Kidney glomerular epithelial cell (primary cell): ENCODE results near the gene ZBTB43.

ENCODE experiments used
- DNase-seq: peaks from one replicate; lab custom pipeline; 2025; lab: John Stamatoyannopoulos, UW

Gene ZBTB43

DNA sequence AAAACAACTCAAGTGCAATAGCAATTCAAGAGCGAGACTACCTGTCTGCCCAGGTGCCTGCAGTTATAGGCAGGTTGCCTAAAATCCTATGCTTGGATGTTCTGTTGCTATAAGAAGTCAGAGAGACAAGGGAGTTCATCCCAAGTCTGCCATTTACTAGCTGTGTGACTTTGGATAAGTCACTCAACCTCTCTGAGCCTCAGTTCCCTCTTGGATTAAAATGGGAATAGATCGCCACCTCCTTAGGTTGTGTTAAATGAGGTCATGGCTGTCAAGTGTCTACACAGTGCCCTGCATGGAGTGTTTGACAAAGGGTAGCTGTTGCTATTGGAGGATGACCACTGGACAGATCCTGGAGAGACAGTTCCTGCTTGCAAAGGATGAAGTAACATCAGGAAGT lies 54.3 kb downstream of the ZBTB43 start:
- DNase-seq, result no peak

DNA sequence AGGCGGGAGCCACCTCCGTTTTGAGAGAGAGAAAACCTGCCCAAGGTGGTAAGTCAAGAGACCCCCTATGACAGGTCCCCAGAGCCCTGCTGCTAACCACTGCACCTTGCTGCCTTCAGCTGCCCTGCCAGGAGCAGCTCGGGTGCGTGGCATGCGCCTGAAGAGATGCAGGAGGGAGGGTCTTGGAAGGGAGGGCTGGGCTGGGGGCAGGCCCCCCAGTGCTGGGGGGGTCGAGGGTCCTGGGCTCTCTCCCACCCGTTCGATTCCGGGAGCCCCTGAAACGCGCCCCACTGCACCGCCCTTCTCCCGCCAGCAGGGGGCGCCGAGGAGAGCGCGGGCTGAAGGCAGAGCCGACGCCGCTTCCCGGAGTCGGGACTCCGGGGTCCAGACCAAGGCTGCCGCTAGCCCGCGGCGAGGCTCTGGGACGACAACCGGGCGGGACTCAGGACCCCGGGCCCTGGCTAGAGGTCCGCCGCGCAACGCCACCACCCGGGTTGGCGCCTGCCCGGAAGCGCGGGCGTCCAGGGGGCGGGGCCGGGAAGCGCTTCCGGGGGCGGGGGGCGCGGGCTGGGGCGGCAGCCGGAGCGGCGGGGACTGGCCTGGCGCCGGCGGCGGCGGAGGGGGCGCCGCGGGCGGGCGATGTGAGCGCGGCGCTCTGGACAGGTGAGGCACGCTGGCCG lies 55.4 kb downstream of the ZBTB43 start, which contains the start of gene ZBTB34:
TSS of gene ZBTB34 (plus strand) at position 563 of the 680 bp plus-strand sequence. CDS start 18,761 bp downstream, outside the sequence.
- no peak for DNase-seq

DNA sequence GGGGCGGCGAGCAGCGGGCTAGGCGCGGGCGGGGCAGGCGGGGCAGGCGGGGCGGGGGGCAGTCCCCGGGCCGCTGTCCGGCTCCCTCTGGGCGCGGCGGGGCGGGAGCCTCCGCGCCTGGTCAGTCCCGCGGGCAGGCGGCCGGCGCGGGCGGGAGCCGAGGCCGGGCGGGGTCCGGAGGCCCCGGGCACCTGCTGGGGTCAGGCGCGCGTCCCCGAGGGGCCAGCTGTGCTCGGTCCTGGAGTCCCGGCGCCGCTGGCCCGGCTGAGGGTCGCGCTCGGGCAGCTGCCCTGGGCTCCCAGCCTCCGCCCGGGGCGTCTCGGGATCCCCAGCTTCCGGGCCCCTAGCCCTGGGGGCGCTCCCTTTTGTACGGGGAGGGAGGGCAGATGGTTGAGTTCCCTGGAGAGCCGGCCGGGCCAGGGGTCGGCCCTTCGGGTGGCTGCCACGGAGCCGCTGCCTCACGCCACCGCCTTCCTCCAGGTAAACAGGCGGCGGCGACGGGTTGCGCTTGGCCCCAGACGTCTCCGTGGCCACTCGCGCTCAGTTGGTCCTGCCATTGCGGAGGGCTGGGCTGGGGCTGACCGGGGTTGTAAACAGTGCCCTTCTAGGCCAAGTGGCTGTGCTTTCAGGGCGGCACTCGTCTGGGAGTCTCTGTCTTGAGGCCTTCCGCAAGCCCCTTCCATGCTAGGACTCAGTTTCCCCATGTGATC lies 56.1 kb downstream of the ZBTB43 start:
- no peak for DNase-seq

DNA sequence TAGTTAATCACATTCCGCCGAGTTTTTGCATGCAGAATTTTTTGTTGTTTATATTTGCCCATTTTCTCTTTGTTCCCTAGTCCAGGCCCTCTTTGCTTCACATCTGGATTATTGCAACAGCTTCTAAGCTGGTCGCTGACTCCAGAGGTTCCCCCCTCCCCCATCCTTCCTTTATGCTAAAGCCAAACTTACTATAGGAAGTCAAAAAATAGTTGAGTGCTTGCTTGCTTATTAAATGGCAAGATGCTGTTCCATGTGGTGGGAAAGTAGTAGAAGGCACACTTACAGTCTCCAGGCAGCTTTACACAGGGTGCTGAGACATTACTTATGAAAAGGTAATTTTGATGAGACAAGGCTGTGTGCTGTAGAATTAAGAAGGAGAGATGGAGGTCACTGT lies 56.9 kb downstream of the ZBTB43 start:
- DNase-seq, result no peak

DNA sequence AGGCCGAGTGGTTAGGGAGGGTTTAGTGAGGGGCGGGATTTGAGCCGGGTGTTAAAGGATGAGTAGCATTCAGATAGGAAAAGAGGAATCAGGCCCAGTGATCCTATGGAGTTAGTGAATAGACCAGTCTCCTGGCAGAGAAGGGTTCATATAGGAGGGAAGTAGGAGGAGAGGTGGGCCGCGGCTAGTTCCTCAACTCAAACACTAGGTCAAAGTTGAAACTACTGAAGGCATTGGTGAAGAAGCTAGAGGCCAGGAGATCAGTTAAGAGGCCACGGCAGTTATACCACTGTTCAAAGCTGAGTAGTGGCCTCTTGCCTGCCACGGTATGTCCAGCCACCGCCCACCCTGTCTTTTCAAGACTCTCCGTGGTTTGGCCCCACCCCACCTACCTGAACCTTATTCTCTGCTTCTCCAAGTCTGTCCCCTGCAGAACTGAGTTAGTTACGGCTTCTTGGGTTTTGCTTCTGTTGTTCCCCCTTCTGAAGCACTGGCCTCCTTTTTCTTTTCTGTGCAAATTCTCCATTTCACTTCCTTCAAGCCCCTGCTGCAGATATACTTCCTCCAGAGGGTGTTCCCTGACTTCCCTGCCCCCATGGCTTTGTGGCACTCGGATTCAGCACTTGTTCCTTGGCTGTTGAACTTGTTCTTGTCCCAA lies 57.4 kb downstream of the ZBTB43 start:
- no peak for DNase-seq

DNA sequence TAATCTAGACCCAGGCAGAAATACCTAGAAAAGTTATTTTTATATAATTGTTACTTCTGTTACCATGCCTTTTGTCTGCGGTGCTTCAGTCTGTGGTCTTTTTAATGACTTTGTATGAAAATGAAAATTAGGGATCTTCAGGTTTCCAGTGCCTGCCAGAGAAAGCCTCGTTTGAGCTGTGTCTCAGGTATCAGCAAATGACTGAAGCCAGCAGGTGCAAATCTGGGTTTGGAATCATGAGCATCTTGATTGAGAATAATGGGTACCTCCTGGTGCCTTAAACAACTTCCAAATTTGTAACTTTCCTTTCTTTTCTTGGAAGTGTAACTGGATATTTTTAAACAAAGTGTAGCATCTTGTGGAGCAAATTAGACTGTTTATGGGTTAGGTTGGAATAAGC lies 59.9 kb downstream of the ZBTB43 start:
- DNase-seq, result no peak

DNA sequence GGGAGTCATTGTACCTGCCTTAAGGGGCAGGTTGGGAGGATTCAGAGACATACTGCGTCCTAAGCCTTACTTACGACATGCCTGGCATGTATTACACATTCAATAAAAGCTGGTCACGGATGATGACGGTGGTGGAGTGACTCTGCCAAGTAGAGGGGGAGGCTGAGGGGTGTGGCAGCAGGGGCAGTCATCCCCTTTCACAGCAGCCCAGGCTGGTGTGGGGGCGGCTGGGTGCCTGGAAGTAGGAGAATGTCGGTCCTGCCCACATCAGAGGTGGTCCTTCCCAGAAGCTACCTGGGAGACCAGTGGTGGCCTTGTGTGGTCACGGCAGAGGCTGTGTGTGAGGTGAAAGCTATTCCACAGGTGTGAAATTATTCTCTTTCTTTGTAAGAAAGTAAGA lies 64.5 kb downstream of the ZBTB43 start:
- no peak for DNase-seq

DNA sequence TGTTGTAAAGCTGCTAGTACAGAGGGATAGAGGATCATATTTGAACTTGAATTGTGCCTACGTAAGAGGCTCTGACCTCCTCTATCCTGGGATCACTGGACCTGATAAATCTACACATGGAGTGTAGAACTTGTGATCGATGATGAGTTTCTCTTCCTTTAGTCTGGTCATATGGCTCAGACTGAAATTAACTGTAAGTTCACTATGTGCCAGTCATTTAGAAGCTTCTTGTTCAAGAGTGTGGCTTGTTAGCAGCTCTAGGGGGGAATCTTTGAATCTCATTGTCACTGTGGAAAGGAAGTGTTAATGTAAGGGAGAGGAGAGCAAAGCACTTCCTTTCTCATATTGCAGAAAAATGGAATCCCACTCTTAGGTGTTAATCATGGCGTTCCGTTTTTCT lies 67.7 kb downstream of the ZBTB43 start:
- DNase-seq, result no peak

DNA sequence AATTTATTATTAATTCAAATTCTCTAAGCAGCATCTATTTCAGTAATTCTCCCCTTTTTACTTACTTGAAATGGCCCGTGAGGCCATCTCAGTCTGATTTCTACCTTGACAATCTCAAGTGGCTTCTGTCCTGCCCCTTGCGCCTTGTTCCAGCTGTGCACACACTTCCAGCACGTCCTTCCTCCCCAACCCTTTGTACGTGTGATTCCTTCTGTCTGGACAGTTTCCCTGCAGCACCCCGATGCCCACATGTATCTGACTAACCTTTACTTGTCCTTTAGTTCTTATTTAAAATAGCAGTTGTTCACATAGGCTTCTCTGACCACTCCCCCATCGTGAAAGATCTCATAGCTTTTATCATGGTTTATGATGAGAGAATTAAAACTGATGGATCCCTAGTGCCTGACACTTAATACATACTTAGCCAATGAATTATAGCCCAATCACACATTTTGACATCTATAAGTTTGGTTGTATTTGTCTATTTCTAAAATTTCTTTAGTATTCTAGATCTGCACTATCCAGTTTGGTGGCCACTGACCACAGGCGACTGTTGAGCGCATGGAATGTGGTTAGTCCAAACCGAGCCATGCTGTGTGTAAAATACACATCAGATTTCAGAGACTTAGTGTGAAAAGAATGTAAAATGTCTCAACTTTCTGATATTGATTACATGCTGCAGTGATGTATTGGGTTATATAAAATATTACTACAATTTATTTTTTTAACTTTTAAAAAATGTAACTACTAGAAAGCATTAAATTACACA lies 69.9 kb downstream of the ZBTB43 start:
- no peak for DNase-seq

DNA sequence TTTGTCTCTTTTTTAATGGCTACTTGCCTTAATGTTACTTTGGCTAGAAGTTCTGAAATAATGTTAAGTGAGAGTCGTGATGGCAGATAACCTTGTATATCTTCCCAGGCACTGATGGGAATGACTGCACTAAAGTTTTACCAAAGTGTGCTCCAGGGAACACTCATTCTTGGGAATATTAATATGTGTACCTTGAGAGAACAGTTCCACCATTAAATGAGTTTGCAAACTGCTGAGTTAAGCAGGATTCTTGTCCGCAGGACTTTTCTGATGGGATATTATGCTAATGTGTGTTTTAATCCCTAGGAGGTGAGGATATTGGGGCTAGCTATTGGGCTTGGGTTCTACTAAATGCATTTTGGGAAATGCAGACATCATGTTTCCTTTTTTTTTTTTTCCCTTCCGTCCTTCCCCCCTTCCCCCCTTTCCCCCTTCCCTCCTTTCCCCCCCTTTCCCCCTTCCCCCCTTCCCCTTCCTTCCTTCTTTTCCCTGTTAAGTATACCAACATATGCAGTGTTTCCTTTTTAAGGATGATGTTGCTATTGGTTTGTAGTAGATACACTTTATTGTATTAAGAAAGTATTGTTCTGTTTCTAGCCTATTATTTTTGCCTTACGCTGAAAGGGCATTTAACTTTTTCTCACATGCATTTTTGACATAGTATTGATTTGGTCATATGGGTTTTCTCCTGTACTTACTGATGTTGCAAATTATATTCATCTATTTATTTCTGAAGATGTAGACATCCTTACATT lies 71.1 kb downstream of the ZBTB43 start:
- DNase-seq, result no peak

DNA sequence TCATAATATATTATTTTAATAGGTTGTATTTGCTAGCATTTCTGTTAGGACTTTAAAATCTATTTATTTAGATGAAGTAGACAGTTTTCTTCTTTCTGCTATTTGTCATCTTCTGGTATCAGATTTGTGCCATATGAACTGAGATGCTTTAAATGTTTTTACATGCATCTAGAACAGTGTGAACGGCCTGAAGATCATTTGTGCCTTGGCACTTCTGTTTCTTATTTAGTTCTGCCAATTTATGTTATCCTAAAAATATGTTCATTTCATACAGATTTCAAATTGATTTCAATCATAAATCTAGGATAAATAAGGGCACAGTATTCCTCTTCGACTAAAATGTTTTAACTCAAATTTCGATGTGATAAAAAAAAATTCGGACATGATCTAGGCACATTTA lies 71.7 kb downstream of the ZBTB43 start:
- no peak for DNase-seq

DNA sequence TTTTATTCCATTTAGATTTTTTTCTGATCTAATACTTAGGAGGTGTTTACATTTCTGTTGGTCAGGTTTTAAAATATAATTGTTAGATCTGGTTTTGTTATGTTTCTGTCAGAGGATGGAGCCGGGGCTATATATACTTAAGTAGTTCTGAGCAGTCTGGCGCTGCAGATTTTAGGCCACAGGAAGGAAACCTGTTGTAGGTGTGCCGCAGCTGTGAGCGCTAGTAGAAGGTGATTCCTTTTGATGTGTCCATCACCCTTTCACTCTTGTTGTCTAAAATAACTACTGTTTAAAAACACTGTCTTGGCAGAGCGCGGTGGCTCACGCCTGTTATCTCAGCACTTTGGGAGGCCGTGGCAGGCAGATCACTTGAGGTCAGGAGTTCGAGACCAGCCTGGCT lies 72.6 kb downstream of the ZBTB43 start:
- DNase-seq, result no peak

DNA sequence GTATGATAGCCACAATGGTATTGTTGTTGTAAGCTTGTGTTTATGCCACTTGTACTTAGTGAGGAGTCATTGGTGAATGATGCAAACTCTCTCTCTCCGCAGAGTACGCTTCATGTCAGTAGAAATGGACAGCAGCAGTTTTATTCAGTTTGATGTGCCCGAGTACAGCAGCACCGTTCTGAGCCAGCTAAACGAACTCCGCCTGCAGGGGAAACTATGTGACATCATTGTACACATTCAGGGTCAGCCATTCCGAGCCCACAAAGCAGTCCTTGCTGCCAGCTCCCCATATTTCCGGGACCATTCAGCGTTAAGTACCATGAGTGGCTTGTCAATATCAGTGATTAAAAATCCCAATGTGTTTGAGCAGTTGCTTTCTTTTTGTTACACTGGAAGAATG lies 74.4 kb downstream of the ZBTB43 start:
- DNase-seq, result no peak

DNA sequence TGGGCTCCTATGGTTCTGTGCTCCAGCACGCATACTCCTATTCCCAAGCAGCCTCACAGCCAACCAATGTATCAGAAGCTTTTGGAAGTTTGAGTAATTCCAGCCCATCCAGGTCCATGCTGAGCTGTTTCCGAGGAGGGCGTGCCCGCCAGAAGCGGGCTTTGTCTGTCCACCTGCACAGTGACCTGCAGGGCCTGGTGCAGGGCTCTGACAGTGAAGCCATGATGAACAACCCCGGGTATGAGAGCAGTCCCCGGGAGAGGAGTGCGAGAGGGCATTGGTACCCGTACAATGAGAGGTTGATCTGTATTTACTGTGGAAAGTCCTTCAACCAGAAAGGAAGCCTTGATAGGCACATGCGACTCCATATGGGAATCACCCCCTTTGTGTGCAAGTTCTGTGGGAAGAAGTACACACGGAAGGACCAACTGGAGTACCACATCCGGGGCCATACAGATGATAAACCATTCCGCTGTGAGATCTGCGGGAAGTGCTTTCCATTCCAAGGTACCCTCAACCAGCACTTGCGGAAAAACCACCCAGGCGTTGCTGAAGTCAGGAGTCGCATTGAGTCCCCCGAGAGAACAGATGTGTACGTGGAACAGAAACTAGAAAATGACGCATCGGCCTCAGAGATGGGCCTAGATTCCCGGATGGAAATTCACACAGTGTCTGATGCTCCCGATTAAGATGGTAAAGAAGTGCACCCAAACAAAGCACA lies 75.5 kb downstream of the ZBTB43 start:
- no peak for DNase-seq

DNA sequence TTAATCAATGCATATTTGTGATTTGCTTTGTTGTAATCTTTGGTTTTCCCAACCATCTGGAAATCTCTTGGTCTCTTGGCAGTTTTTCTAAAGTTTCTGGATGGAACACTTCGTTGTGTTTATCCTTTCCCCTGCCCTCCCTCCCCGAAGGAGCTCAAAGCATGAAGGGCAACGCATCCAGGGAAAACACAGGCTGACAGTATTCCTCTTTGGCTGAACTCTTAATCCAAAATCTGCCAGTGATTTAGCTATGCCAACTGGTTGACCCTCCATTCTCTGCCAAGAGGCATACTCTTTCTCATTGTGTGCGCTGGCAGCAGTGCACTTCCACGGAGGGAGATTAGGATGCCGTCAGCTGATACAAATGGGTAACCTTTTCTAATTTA lies 76.1 kb downstream of the ZBTB43 start:
- DNase-seq, result no peak

DNA sequence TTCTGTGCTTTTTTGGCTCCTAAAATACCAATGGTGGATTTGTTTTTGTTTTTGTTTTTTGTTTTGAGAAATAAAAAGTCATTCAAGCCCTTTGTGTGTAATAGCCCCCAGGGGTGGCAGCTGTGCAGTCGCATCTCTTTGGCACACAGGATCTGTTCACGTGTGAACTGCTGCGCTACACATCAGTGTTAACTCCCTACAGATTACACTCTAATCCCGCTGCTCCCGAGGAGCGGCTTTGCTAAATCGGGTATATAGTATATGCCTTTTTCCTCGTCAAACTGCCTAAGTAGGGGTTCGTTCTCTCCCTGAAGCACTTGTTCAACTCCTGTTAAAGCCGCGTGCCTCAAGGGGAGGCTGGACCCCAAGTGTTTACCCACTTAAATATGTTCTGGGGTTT lies 77.9 kb downstream of the ZBTB43 start:
- no peak for DNase-seq

DNA sequence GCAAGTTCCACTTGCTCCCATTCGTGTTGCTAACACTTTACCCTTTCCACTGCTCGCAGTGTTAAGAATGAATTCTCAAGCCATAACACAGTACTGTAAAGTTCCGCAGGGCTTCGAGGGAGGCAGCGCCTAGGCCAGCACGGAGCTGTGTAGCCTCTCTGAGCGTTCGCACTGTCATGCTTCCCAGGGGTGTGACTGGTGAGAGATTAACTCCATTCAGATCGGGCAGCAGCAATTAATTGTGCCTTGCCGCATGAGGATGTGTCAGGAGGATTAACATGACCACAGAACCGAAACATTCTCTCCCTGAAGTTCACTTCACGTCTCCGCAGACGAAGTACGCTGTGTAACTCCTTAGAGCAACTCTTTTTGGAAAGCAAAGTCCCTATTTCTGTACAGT lies 78.8 kb downstream of the ZBTB43 start:
- DNase-seq, result no peak

DNA sequence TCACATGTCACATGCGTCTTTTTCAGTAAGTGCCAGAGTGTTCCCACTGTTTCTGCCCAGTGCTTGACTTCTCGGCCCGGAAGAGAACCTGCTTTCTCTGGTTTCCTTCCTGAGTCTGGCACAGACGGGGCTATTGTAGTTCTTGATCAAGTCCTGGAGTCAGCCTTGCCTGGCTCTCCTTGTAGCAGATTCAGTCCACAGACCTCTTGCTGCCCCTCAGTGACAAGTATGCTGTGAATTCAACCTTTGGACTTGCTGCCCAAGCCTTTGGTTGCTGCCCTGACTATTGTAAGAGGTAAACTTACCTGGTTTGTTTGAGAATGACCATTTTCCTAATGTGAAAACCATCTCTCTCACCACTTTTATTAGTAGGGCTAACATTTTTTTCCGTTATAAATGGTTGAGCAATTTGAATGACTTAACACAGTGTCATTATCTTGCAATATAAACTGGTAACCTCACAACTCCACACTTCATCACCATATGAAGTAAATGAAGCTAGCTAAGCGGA lies 80.3 kb downstream of the ZBTB43 start:
- no peak for DNase-seq

DNA sequence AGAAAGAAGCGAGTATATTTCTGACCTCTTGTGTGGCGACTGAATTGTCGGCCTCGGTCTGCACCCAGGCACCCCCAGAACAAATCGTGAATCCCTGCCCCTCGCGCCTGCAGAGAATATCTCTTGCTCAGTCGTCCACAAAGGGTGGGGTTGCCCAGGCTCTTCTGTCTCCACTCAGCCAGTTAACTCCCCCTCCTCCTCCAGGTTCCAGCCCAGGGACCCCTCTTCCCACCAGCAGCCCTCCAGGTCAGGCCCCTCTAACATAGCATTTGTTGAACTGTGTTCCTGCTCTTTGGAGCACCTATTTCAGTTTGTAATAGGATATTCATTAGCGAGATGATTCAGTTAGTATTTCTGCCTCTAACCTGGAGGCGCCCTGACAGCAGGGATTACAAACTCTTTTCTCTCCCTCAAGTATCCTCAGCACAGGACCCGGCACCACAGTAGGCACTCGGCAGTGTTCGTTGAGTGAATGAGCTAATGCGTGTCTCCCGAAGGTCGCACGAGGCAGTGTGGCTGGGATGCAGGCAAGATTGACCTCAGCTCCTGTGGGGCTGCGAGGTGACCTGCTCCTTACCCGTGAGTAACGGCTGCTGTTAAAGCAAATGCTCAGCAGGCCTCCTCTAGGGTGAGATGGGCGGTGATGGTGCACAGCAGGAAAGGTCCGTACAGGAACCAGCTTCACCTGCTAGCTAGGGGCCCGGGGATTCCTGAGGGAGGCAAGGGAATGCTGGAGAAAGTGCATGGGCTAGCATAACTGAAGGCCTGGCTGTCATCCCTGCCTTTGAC lies 81.4 kb downstream of the ZBTB43 start:
- no peak for DNase-seq

DNA sequence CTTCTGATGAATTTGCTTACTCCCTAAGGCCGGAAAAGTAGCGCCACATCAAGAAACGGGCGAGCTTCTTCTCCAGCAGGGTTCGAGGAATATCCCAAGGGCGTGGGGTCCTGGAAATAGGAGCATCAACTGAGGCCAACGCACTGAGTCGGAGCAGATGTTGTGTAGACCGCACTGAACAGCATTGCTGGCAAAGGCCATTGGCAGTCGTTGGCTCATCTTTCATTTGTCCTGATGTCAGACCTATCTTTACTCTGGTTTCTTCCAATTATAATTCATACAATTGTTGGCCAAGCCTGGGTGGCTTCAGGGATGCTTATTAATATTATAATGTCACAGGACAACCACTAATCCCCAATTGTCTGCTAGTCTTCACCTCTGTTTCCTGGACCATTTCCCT lies 82.1 kb downstream of the ZBTB43 start:
- no peak for DNase-seq
